DMS 273 treated with DMSO at 0.1 percent for 48 hours (cell line): ENCODE data around the gene DNAH12.

Source experiments
- DNase-seq: peaks from one replicate; lab custom pipeline; 2025; lab: John Stamatoyannopoulos, UW

Gene DNAH12

GRCh38 chr3:57544181-57545125, at the start of gene DNAH12:
TSS of gene DNAH12 (minus strand) at chr3:57544344. CDS start at chr3:57542870, 1,474 bp downstream.
- DNase-seq: peak; percentile 4

GRCh38 chr3:57592306-57592705, 48.2 kb upstream of the DNAH12 start:
- DNase-seq: no peak

GRCh38 chr3:57587905-57588304, 43.8 kb upstream of the DNAH12 start:
- DNase-seq: no peak

GRCh38 chr3:57586778-57587177, 42.6 kb upstream of the DNAH12 start:
- no peak for DNase-seq

- no peak for DNase-seq
These were observed 39.4 kb upstream of the DNAH12 start for GRCh38 chr3:57583544-57583943.

GRCh38 chr3:57582474-57583168, 38.5 kb upstream of the DNAH12 start:
- DNase-seq: no peak

GRCh38 chr3:57577801-57578200, 33.7 kb upstream of the DNAH12 start:
- no peak for DNase-seq

- no peak for DNase-seq
These were observed 32.0 kb upstream of the DNAH12 start for GRCh38 chr3:57575966-57576626.

GRCh38 chr3:57572096-57572495, 28.0 kb upstream of the DNAH12 start:
- DNase-seq: no peak

- no peak for DNase-seq
These were observed 26.7 kb upstream of the DNAH12 start for GRCh38 chr3:57570878-57571277.

- DNase-seq: no peak
These were observed 25.8 kb upstream of the DNAH12 start for GRCh38 chr3:57569859-57570450.

- no peak for DNase-seq
These were observed 15.4 kb upstream of the DNAH12 start for GRCh38 chr3:57559526-57559925.

- DNase-seq: no peak
These were observed 13.0 kb upstream of the DNAH12 start for GRCh38 chr3:57557085-57557537.

- DNase-seq: no peak
These were observed 12.4 kb upstream of the DNAH12 start for GRCh38 chr3:57556459-57557084.

GRCh38 chr3:57555738-57556458, 11.8 kb upstream of the DNAH12 start, which contains the start of gene PDE12:
TSS of gene PDE12 (plus strand) at chr3:57556274. CDS start at chr3:57556380, 106 bp downstream.
- DNase-seq: peak; percentile 45

- DNase-seq: no peak
These were observed 11.2 kb upstream of the DNAH12 start for GRCh38 chr3:57555306-57555705.

GRCh38 chr3:57546616-57547015, 2.5 kb upstream of the DNAH12 start:
- no peak for DNase-seq

- DNase-seq: no peak
These were observed 1.6 kb upstream of the DNAH12 start for GRCh38 chr3:57545636-57546268.

GRCh38 chr3:57538465-57538864, 5.7 kb downstream of the DNAH12 start:
- DNase-seq: no peak

- DNase-seq: peak; percentile 10
These were observed 14.0 kb downstream of the DNAH12 start for GRCh38 chr3:57530071-57530608.
